IMR-90 (cell line): ENCODE results near the gene RASSF3. TPM values are rescaled to one million over a fixed set of nuclear protein-coding genes. Genes with fewer than 3 reads are reported as not detected.

ENCODE experiments used
- ATAC-seq: fragments of 200-7000 bp; cut with Tn5 transposase; 2 replicates; pipeline ENCODE4 v1.9.1; 2020; ENCODE audit warnings: low read depth, mild to moderate bottlenecking, moderate library complexity
- BruUV-seq: library from RNA; stranded (reverse); fragments of 400-500 nt; replicated peaks from 2 replicates; lab custom pipeline; 2021; lab: Mats Ljungman, UMichigan
- CTCF ChIA-PET: fragments of 300-600 bp; formaldehyde crosslinking; extraction: SDS; loops from one replicate; lab custom pipeline; 2021; ENCODE audit warnings: antibody characterized with exemption; lab: Yijun Ruan, JAX
- POLR2A ChIA-PET: fragments of 300-600 bp; sonication (Branson Sonifier 250); formaldehyde crosslinking; loops from one replicate; lab custom pipeline; 2022; ENCODE audit warnings: antibody characterized with exemption; ENCODE audit not compliant: unreplicated experiment; lab: Charles Lee
- DNase-seq: peaks from one replicate; pipeline ENCODE4 v3.0.0; 2013
- H2AFZ ChIP-seq: replicated peaks from 2 replicates; pipeline ENCODE3; 2013; ENCODE audit warnings: low read length, mild to moderate bottlenecking; ENCODE audit not compliant: poor library complexity
- H2AK5ac ChIP-seq: 2 replicates; pipeline ENCODE4 v1.6.1; 2013; ENCODE audit warnings: low read depth, low read length, inconsistent platforms
- H2AK9ac ChIP-seq: replicated peaks from 2 replicates; pipeline ENCODE3; 2013; ENCODE audit warnings: mild to moderate bottlenecking, low read depth, low read length, moderate library complexity; ENCODE audit not compliant: poor library complexity
- H2BK120ac ChIP-seq: 2 replicates; pipeline ENCODE4 v1.6.1; 2013; ENCODE audit warnings: low read depth, low read length, inconsistent platforms
- H2BK15ac ChIP-seq: 3 replicates; pipeline ENCODE4 v1.6.1; 2013; ENCODE audit warnings: low read depth, low read length, inconsistent platforms
- H2BK20ac ChIP-seq: 2 replicates; pipeline ENCODE4 v1.6.1; 2013; ENCODE audit warnings: low read depth, mild to moderate bottlenecking, inconsistent platforms, low read length, moderate library complexity
- H2BK5ac ChIP-seq: 2 replicates; pipeline ENCODE4 v1.6.1; 2013; ENCODE audit warnings: mild to moderate bottlenecking, low read depth, low read length, inconsistent platforms; ENCODE audit not compliant: poor library complexity, severe bottlenecking
- H3K14ac ChIP-seq: replicated peaks from 2 replicates; pipeline ENCODE4 v1.6.1; 2013; ENCODE audit warnings: low read depth, low read length, inconsistent platforms
- H3K18ac ChIP-seq: 2 replicates; pipeline ENCODE4 v1.6.1; 2013; ENCODE audit warnings: low read depth, low read length, control low read depth
- H3K23ac ChIP-seq: 2 replicates; pipeline ENCODE4 v1.6.1; 2013; ENCODE audit warnings: low read depth, low read length, inconsistent platforms
- H3K27ac ChIP-seq: 2 replicates; pipeline ENCODE4 v1.5.1; 2013; ENCODE audit warnings: mild to moderate bottlenecking, control low read depth, low read length; ENCODE audit not compliant: insufficient read depth
- H3K27me3 ChIP-seq: 2 replicates; pipeline ENCODE4 v1.6.1; 2013; ENCODE audit warnings: low read length; ENCODE audit not compliant: control insufficient read depth, insufficient read depth
- H3K36me3 ChIP-seq: 2 replicates; pipeline ENCODE4 v1.6.1; 2013; ENCODE audit warnings: low read length, mixed read lengths; ENCODE audit not compliant: control insufficient read depth, insufficient read depth
- H3K4ac ChIP-seq: 2 replicates; pipeline ENCODE4 v1.6.1; 2013; ENCODE audit warnings: low read depth, low read length, inconsistent platforms
- H3K4me1 ChIP-seq: 2 replicates; pipeline ENCODE4 v1.6.1; 2013; ENCODE audit warnings: low read length, mixed read lengths; ENCODE audit not compliant: control insufficient read depth, insufficient read depth
- H3K4me2 ChIP-seq: 2 replicates; pipeline ENCODE4 v1.6.1; 2013; ENCODE audit warnings: low read depth, mild to moderate bottlenecking, control low read depth, low read length, moderate library complexity
- H3K4me3 ChIP-seq: 2 replicates; pipeline ENCODE4 v1.5.1; 2013; ENCODE audit warnings: low read depth, mild to moderate bottlenecking, control low read depth, low read length, moderate library complexity; ENCODE audit not compliant: insufficient read depth
- H3K56ac ChIP-seq: 2 replicates; pipeline ENCODE4 v1.6.1; 2013; ENCODE audit warnings: low read length, inconsistent platforms; ENCODE audit not compliant: insufficient read depth; ENCODE audit errors: extremely low read depth
- H3K79me1 ChIP-seq, 2 experiments: 2 replicates each; pipeline ENCODE4 v1.6.1; 2013; ENCODE audit warnings: low read length in 2 of 2, inconsistent platforms in 1 of 2, low read depth in 1 of 2
- H3K9ac ChIP-seq: 2 replicates; pipeline ENCODE4 v1.6.1; 2013; ENCODE audit warnings: low read depth, low read length, control low read depth
- H3K9me1 ChIP-seq: 2 replicates; pipeline ENCODE4 v1.6.1; 2013; ENCODE audit warnings: low read length, inconsistent platforms; ENCODE audit not compliant: insufficient read depth
- H3K9me3 ChIP-seq: 2 replicates; pipeline ENCODE4 v1.6.1; 2013; ENCODE audit warnings: low read length; ENCODE audit not compliant: control insufficient read depth, insufficient read depth
- H4K20me1 ChIP-seq: 2 replicates; pipeline ENCODE4 v1.6.1; 2013; ENCODE audit warnings: low read length, inconsistent platforms; ENCODE audit not compliant: insufficient read depth
- H4K5ac ChIP-seq: 2 replicates; pipeline ENCODE4 v1.6.1; 2013; ENCODE audit warnings: mild to moderate bottlenecking, low read depth, low read length, control low read depth
- H4K8ac ChIP-seq, 2 experiments: 2 replicates each; pipeline ENCODE4 v1.6.1; 2013; ENCODE audit warnings: low read depth in 2 of 2, low read length in 2 of 2, control low read depth in 1 of 2, inconsistent platforms in 1 of 2
- H4K91ac ChIP-seq: 2 replicates; pipeline ENCODE4 v1.6.1; 2013; ENCODE audit warnings: low read depth, low read length, inconsistent platforms; ENCODE audit not compliant: insufficient read depth
- BHLHE40 ChIP-seq: fragments of 150-350 bp; IDR thresholded peaks from 2 replicates; pipeline ENCODE4 v1.6.1; 2016; ENCODE audit warnings: mild to moderate bottlenecking, low read depth, low read length
- CEBPB ChIP-seq: IDR thresholded peaks from 2 replicates; pipeline ENCODE4 v1.6.1; 2012; ENCODE audit warnings: low read depth, low read length, improper control_type of control experiment
- ELK1 ChIP-seq: fragments of 150-350 bp; IDR thresholded peaks from 2 replicates; pipeline ENCODE4 v1.6.1; 2016; ENCODE audit warnings: low read depth, mild to moderate bottlenecking, low read length, moderate library complexity, borderline replicate concordance
- MAFK ChIP-seq: IDR thresholded peaks from 2 replicates; pipeline ENCODE4 v1.6.1; 2012; ENCODE audit warnings: low read depth, low read length, improper control_type of control experiment
- MAZ ChIP-seq: IDR thresholded peaks from 2 replicates; pipeline ENCODE4 v1.6.1; 2012; ENCODE audit warnings: low read depth, mild to moderate bottlenecking, low read length, improper control_type of control experiment, moderate library complexity, borderline replicate concordance
- POLR2A ChIP-seq: IDR thresholded peaks from 2 replicates; pipeline ENCODE4 v1.6.1; 2012; ENCODE audit warnings: mild to moderate bottlenecking, low read depth, low read length
- RAD21 ChIP-seq: IDR thresholded peaks from 2 replicates; pipeline ENCODE4 v1.6.1; 2012; ENCODE audit warnings: low read length, improper control_type of control experiment
- RCOR1 ChIP-seq: IDR thresholded peaks from 2 replicates; pipeline ENCODE4 v1.6.1; 2012; ENCODE audit warnings: mild to moderate bottlenecking, low read length, improper control_type of control experiment; ENCODE audit not compliant: insufficient replicate concordance
- RFX5 ChIP-seq: IDR thresholded peaks from 2 replicates; pipeline ENCODE4 v1.8.0; 2012; ENCODE audit warnings: low read depth, mild to moderate bottlenecking, low read length, moderate library complexity
- WGBS, 2 experiments: methylation state at CpG; one replicate each; pipeline versions ENCODE4 v1.1.5 to v1.1.7; 2013; ENCODE audit warnings: missing lambda C conversion rate in 2 of 2; ENCODE audit not compliant: insufficient read length in 1 of 2; ENCODE audit errors: extremely low coverage in 2 of 2; 5-methylcytosine and 5-hydroxymethylcytosine counted together
- dilution Hi-C: fragments of 300-500 bp; cut with HindIII; formaldehyde crosslinking; loops from one replicate; pipeline ENCODE4 v1.14.3; 2018; ENCODE audit warnings: low sequenced_read_pairs; ENCODE audit not compliant: unreplicated experiment
- in situ Hi-C: fragments of 300-500 bp; cut with MboI; formaldehyde crosslinking; loops from 3 replicates; pipeline ENCODE4 v1.14.3; 2019; ENCODE audit warnings: low sequenced_read_pairs, inconsistent platforms, mixed read lengths
- intact Hi-C: fragments of 100-400 bp; cut with micrococcal nuclease; formaldehyde crosslinking; loops from 2 replicates; pipeline ENCODE4 v1.10.0; 2022
- polyA plus RNA-seq, 3 experiments: library from polyadenylated mRNA; depleted of rRNA; stranded (reverse); fragments of >200 nt; gene quantifications; 2 replicates each; pipeline ENCODE4 v1.2.3, GENCODE V29; 2012; ENCODE audit warnings: low replicate concordance in 1 of 3
- total RNA-seq: library from RNA; depleted of rRNA; stranded (reverse); fragments of >200 nt; gene quantifications from 2 replicates; pipeline ENCODE4 v1.2.3, GENCODE V29; 2012
- TF ChIP-seq, protein P1 (sequence below): fragments of 150-350 bp; IDR thresholded peaks from 2 replicates; pipeline ENCODE4 v1.6.1; 2017; ENCODE audit warnings: mild to moderate bottlenecking, antibody characterized with exemption, low read length, low read depth
- TF ChIP-seq, protein P2 (sequence below): conservative IDR thresholded peaks from 2 replicates; pipeline ENCODE4 v1.5.1; 2012; ENCODE audit warnings: mild to moderate bottlenecking, low read depth, low read length, improper control_type of control experiment

The RASSF3 gene
- total and polyA plus RNA-seq, 2 of the 4 experiments (the other 2 are of a cell fraction) = 18.7 to 39.3 TPM

DNA sequence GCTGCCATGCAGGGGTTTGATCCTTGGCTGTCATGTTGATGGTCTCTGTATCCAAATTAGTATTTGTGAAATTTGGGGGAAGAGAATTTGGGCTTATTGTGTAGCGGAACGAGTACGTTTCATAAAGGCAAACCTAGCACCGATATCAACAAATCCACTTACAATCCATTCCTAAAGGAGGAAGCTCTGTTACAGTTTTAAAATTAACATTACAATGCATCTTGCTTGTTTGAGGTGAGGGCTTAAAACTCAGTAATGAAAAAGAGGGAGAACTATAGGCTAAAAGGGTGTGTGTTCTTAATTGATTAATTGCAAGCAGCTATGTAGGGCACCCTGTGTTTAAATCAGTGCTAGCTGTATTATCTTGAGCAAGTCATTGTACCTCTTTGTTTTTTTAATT is 13.7 kb downstream of the RASSF3 start:
- Histone ChIP-seq H3K27ac (peak overlapping the region; percentile 91), H3K18ac (peak overlapping the region; percentile 95), H4K5ac (peak overlapping the region; percentile 96), H2BK120ac (peak overlapping the region; percentile 98), H2AFZ (no peak overlapping the region), H3K4ac (peak overlapping the region; percentile 96), H3K4me3 (no peak overlapping the region), H2AK9ac (no peak overlapping the region), H2AK5ac (peak overlapping the region; percentile 98), H2BK15ac (peak overlapping the region; percentile 71; the same call in 2 of the 3 replicates), H3K4me2 (no peak overlapping the region), H3K27me3 (no peaks in the 10 kb centered on the region), H2BK5ac (peak overlapping the region; percentile 93), H4K91ac (peak overlapping the region; percentile 87), H3K4me1 (peaks cover 27% of the 10 kb centered on the region), H3K9ac (peak overlapping the region; percentile 7; the same call in 1 of the 2 replicates), H4K20me1 (peaks cover 7% of the 10 kb centered on the region), H3K9me1 (peaks cover 9% of the 10 kb centered on the region; the same call in 1 of the 2 replicates), H4K8ac (peak overlapping the region; percentile 2 to 82), H3K79me1 (peaks cover 13 to 60% of the 10 kb centered on the region in 2 experiments), H2BK20ac (peak overlapping the region; percentile 96), H3K14ac (peak overlapping the region; percentile 95), H3K23ac (peak overlapping the region; percentile 94), H3K56ac (peak overlapping the region; percentile 51; the same call in 1 of the 2 replicates), H3K36me3 (no peaks in the 10 kb centered on the region), H3K9me3 (no peaks in the 10 kb centered on the region)
- TF ChIP-seq RCOR1 (no peak), MAFK (no peak), CEBPB (no peak), POLR2A (no peak), MAZ (no peak), BHLHE40 (no peak), RAD21 (no peak), RFX5 (no peak), ELK1 (no peak)
- TF ChIP-seq, protein P1, sequence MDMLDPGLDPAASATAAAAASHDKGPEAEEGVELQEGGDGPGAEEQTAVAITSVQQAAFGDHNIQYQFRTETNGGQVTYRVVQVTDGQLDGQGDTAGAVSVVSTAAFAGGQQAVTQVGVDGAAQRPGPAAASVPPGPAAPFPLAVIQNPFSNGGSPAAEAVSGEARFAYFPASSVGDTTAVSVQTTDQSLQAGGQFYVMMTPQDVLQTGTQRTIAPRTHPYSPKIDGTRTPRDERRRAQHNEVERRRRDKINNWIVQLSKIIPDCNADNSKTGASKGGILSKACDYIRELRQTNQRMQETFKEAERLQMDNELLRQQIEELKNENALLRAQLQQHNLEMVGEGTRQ = no peak
- TF ChIP-seq, protein P2, sequence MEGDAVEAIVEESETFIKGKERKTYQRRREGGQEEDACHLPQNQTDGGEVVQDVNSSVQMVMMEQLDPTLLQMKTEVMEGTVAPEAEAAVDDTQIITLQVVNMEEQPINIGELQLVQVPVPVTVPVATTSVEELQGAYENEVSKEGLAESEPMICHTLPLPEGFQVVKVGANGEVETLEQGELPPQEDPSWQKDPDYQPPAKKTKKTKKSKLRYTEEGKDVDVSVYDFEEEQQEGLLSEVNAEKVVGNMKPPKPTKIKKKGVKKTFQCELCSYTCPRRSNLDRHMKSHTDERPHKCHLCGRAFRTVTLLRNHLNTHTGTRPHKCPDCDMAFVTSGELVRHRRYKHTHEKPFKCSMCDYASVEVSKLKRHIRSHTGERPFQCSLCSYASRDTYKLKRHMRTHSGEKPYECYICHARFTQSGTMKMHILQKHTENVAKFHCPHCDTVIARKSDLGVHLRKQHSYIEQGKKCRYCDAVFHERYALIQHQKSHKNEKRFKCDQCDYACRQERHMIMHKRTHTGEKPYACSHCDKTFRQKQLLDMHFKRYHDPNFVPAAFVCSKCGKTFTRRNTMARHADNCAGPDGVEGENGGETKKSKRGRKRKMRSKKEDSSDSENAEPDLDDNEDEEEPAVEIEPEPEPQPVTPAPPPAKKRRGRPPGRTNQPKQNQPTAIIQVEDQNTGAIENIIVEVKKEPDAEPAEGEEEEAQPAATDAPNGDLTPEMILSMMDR = no peak
- ChIA-PET POLR2A (no interaction called here), CTCF (no interaction called here)
- ATAC-seq = no peak
- WGBS, 2 experiments = no CpG with 5 or more reads among the region's 4 CpGs
- DNase-seq = no peak
- dilution Hi-C loops (no loop called here), intact Hi-C loops (no loop called here), in situ Hi-C loops (no loop called here)
- no TSS peak for BruUV-seq
